ENCODE measurements around the gene SPON1.

SPON1 gene

GRCh38 chr11:14308897-14309387, 346.4 kb downstream of the SPON1 start:
- Histone ChIP-seq H4K20me1 (ENCODE audit: insufficient read depth, low read length) (no peaks in the 10 kb centered on the region), H3F3A (ENCODE audit: insufficient read depth, low read length) (0 out of 2 replicates have a peak, but pooled peaks cover 5% of the 10 kb centered on the region), H3K4me1 (ENCODE audit: low read length) (peaks cover 18% of the 10 kb centered on the region), H3K4me2 (ENCODE audit: low read depth, low read length) (peak overlapping the region; percentile 5; the same call in 1 of the 2 replicates), H3K4me3 (ENCODE audit: low read length) (no peak overlapping the region), H3K79me2 (ENCODE audit: low read length) (no peaks in the 10 kb centered on the region), H2AFZ (ENCODE audit: low read length) (no peak overlapping the region), H3K9me3 (replicated peaks; ENCODE audit: insufficient read depth, low read length) (no peaks in the 10 kb centered on the region), H3K27me3 (replicated peaks; ENCODE audit: insufficient read depth, low read length) (no peaks in the 10 kb centered on the region), H3K36me3 (replicated peaks; ENCODE audit: insufficient read depth, low read length) (no peaks in the 10 kb centered on the region), H3K9me2 (replicated peaks; ENCODE audit: insufficient read depth, low read length) (no peaks in the 10 kb centered on the region), H3K9ac (ENCODE audit: low read length) (no peak overlapping the region), H3K27ac (ENCODE audit: low read length) (no peak overlapping the region)
- DNase-seq, result no peak
- TF ChIP-seq EZH2phosphoT487 (IDR thresholded peaks at IDR 0.05; ENCODE audit: low read length), result no peak
- peak; percentile 2; the same call in 1 of the 2 replicates for TF ChIP-seq CTCF (IDR thresholded peaks at IDR 0.05; ENCODE audit: low read length)

GRCh38 chr11:14309425-14310192, 347.1 kb downstream of the SPON1 start:
- no peaks in the 10 kb centered on the region for H3K79me2 ChIP-seq (ENCODE audit: low read length)
- no peaks in the 10 kb centered on the region for H3K9me3 ChIP-seq (replicated peaks; ENCODE audit: insufficient read depth, low read length)
- H3K4me3 ChIP-seq (ENCODE audit: low read length), result no peak overlapping the region
- H3F3A ChIP-seq (ENCODE audit: insufficient read depth, low read length), result 0 out of 2 replicates have a peak, but pooled peaks cover 5% of the 10 kb centered on the region
- no peak overlapping the region for H2AFZ ChIP-seq (ENCODE audit: low read length)
- peaks cover 18% of the 10 kb centered on the region for H3K4me1 ChIP-seq (ENCODE audit: low read length)
- no peak for DNase-seq
- H3K4me2 ChIP-seq (ENCODE audit: low read depth, low read length), result peak overlapping the region; percentile 5; the same call in 1 of the 2 replicates
- no peaks in the 10 kb centered on the region for H4K20me1 ChIP-seq (ENCODE audit: insufficient read depth, low read length)
- no peak overlapping the region for H3K9ac ChIP-seq (ENCODE audit: low read length)
- H3K9me2 ChIP-seq (replicated peaks; ENCODE audit: insufficient read depth, low read length), result no peaks in the 10 kb centered on the region
- no peaks in the 10 kb centered on the region for H3K36me3 ChIP-seq (replicated peaks; ENCODE audit: insufficient read depth, low read length)
- H3K27me3 ChIP-seq (replicated peaks; ENCODE audit: insufficient read depth, low read length), result no peaks in the 10 kb centered on the region
- no peak for TF ChIP-seq CTCF (IDR thresholded peaks at IDR 0.05; ENCODE audit: low read length)
- no peak for TF ChIP-seq EZH2 (optimal IDR thresholded peaks at IDR 0.05; ENCODE audit: low read depth, low read length)
- no peak for TF ChIP-seq EZH2phosphoT487 (IDR thresholded peaks at IDR 0.05; ENCODE audit: low read length)
- H3K27ac ChIP-seq (ENCODE audit: low read length), result no peak overlapping the region

GRCh38 chr11:14310679-14311078, 348.2 kb downstream of the SPON1 start:
- no peaks in the 10 kb centered on the region for H3K36me3 ChIP-seq (replicated peaks; ENCODE audit: insufficient read depth, low read length)
- H3K9ac ChIP-seq (ENCODE audit: low read length), result no peak overlapping the region
- no peak for TF ChIP-seq CTCF (IDR thresholded peaks at IDR 0.05; ENCODE audit: low read length)
- H3K79me2 ChIP-seq (ENCODE audit: low read length), result no peaks in the 10 kb centered on the region
- no peak overlapping the region for H3K4me3 ChIP-seq (ENCODE audit: low read length)
- no peaks in the 10 kb centered on the region for H3K27me3 ChIP-seq (replicated peaks; ENCODE audit: insufficient read depth, low read length)
- DNase-seq, result no peak
- H3K9me3 ChIP-seq (replicated peaks; ENCODE audit: insufficient read depth, low read length), result no peaks in the 10 kb centered on the region
- H3F3A ChIP-seq (ENCODE audit: insufficient read depth, low read length), result 0 out of 2 replicates have a peak, but pooled peaks cover 5% of the 10 kb centered on the region
- no peak overlapping the region for H3K4me2 ChIP-seq (ENCODE audit: low read depth, low read length)
- no peaks in the 10 kb centered on the region for H3K9me2 ChIP-seq (replicated peaks; ENCODE audit: insufficient read depth, low read length)
- no peak overlapping the region for H2AFZ ChIP-seq (ENCODE audit: low read length)
- no peak overlapping the region for H3K27ac ChIP-seq (ENCODE audit: low read length)
- H4K20me1 ChIP-seq (ENCODE audit: insufficient read depth, low read length), result no peaks in the 10 kb centered on the region
- peaks cover 18% of the 10 kb centered on the region for H3K4me1 ChIP-seq (ENCODE audit: low read length)
